ENCODE measurements around the gene OR2F1.

The OR2F1 gene

GRCh38 chr7:143983960-143984359, 29.3 kb downstream of the OR2F1 start:
- 93% methylated on average over 5 of the region's 5 CpGs for WGBS
- H3K4me1 ChIP-seq (ENCODE audit: insufficient read depth, low read length) = no peaks in the 10 kb centered on the region
- no peaks in the 10 kb centered on the region for H3K27me3 ChIP-seq (ENCODE audit: insufficient read depth, low read length)
- H3K36me3 ChIP-seq (ENCODE audit: insufficient read depth, low read length) = no peaks in the 10 kb centered on the region
- 0 out of 2 replicates have a peak, but pooled peaks cover 6% of the 10 kb centered on the region for H3K9me3 ChIP-seq (ENCODE audit: insufficient read depth, low read depth, low read length)
- no peak overlapping the region for H3K4me3 ChIP-seq (ENCODE audit: low read length)
- H3K9ac ChIP-seq (ENCODE audit: low read depth, low read length) = no peak overlapping the region
- H3K27ac ChIP-seq (ENCODE audit: low read depth, low read length) = no peak overlapping the region

- Histone ChIP-seq H3K27ac (ENCODE audit: low read depth, low read length) (no peak overlapping the region), H3K4me3 (ENCODE audit: low read length) (no peak overlapping the region), H3K36me3 (ENCODE audit: insufficient read depth, low read length) (no peaks in the 10 kb centered on the region), H3K9me3 (ENCODE audit: insufficient read depth, low read depth, low read length) (peaks cover 21% of the 10 kb centered on the region), H3K4me1 (ENCODE audit: insufficient read depth, low read length) (no peaks in the 10 kb centered on the region), H3K27me3 (ENCODE audit: insufficient read depth, low read length) (no peaks in the 10 kb centered on the region), H3K9ac (ENCODE audit: low read depth, low read length) (no peak overlapping the region)
Observed at GRCh38 chr7:143987513-143987912, 32.9 kb downstream of the OR2F1 start.

GRCh38 chr7:143988976-143989745, 34.5 kb downstream of the OR2F1 start:
- no peak overlapping the region for H3K27ac ChIP-seq (ENCODE audit: low read depth, low read length)

GRCh38 chr7:143992670-143993069, 38.0 kb downstream of the OR2F1 start:
- Histone ChIP-seq H3K36me3 (ENCODE audit: insufficient read depth, low read length) (no peaks in the 10 kb centered on the region), H3K9me3 (ENCODE audit: insufficient read depth, low read depth, low read length) (peaks cover 21% of the 10 kb centered on the region), H3K27ac (ENCODE audit: low read depth, low read length) (no peak overlapping the region), H3K4me3 (ENCODE audit: low read length) (no peak overlapping the region), H3K9ac (ENCODE audit: low read depth, low read length) (no peak overlapping the region), H3K4me1 (ENCODE audit: insufficient read depth, low read length) (no peaks in the 10 kb centered on the region), H3K27me3 (ENCODE audit: insufficient read depth, low read length) (no peaks in the 10 kb centered on the region)

More at GRCh38 chr7:143988976-143989745, 34.5 kb downstream of the OR2F1 start:
- no peaks in the 10 kb centered on the region for H3K27me3 ChIP-seq (ENCODE audit: insufficient read depth, low read length)
- no peaks in the 10 kb centered on the region for H3K36me3 ChIP-seq (ENCODE audit: insufficient read depth, low read length)
- 95% methylated on average over 5 of the region's 5 CpGs for WGBS
- no peak overlapping the region for H3K4me3 ChIP-seq (ENCODE audit: low read length)
- peaks cover 21% of the 10 kb centered on the region for H3K9me3 ChIP-seq (ENCODE audit: insufficient read depth, low read depth, low read length)
- no peaks in the 10 kb centered on the region for H3K4me1 ChIP-seq (ENCODE audit: insufficient read depth, low read length)
- no peak overlapping the region for H3K9ac ChIP-seq (ENCODE audit: low read depth, low read length)

GRCh38 chr7:143993924-143994323, 39.3 kb downstream of the OR2F1 start:
- no peaks in the 10 kb centered on the region for H3K4me1 ChIP-seq (ENCODE audit: insufficient read depth, low read length)
- H3K36me3 ChIP-seq (ENCODE audit: insufficient read depth, low read length) = no peaks in the 10 kb centered on the region
- H3K27ac ChIP-seq (ENCODE audit: low read depth, low read length) = no peak overlapping the region
- no peaks in the 10 kb centered on the region for H3K27me3 ChIP-seq (ENCODE audit: insufficient read depth, low read length)
- peaks cover 16% of the 10 kb centered on the region for H3K9me3 ChIP-seq (ENCODE audit: insufficient read depth, low read depth, low read length)
- H3K9ac ChIP-seq (ENCODE audit: low read depth, low read length) = no peak overlapping the region
- WGBS = 97% methylated on average over 2 of the region's 3 CpGs
- H3K4me3 ChIP-seq (ENCODE audit: low read length) = no peak overlapping the region

GRCh38 chr7:144000020-144000419, 45.4 kb downstream of the OR2F1 start, which contains the start of gene OR6B1:
TSS of gene OR6B1 (plus strand) at chr7:144000320. CDS start at chr7:144003997, 3,677 bp downstream.
- H3K27me3 ChIP-seq (ENCODE audit: insufficient read depth, low read length) = no peaks in the 10 kb centered on the region
- H3K4me3 ChIP-seq (ENCODE audit: low read length) = no peak within 1 kb of the TSS
- WGBS = 91% methylated on average over 4 of the region's 4 CpGs
- no peaks in the 10 kb centered on the region for H3K9me3 ChIP-seq (ENCODE audit: insufficient read depth, low read depth, low read length)
- H3K4me1 ChIP-seq (ENCODE audit: insufficient read depth, low read length) = no peaks in the 10 kb centered on the region
- no peak within 1 kb of the TSS for H3K27ac ChIP-seq (ENCODE audit: low read depth, low read length)
- no peak within 1 kb of the TSS for H3K9ac ChIP-seq (ENCODE audit: low read depth, low read length)
- no peaks in the 10 kb centered on the region for H3K36me3 ChIP-seq (ENCODE audit: insufficient read depth, low read length)

- Histone ChIP-seq H3K4me3 (ENCODE audit: low read length) (no peak overlapping the region), H3K4me1 (ENCODE audit: insufficient read depth, low read length) (no peaks in the 10 kb centered on the region), H3K27me3 (ENCODE audit: insufficient read depth, low read length) (no peaks in the 10 kb centered on the region), H3K9me3 (ENCODE audit: insufficient read depth, low read depth, low read length) (no peaks in the 10 kb centered on the region), H3K9ac (ENCODE audit: low read depth, low read length) (no peak overlapping the region), H3K27ac (ENCODE audit: low read depth, low read length) (no peak overlapping the region), H3K36me3 (ENCODE audit: insufficient read depth, low read length) (no peaks in the 10 kb centered on the region)
- WGBS = 87% methylated on average over 3 of the region's 3 CpGs
Observed at GRCh38 chr7:144001543-144001942, 46.9 kb downstream of the OR2F1 start.

- Histone ChIP-seq H3K4me3 (ENCODE audit: low read length) (no peak overlapping the region), H3K27ac (ENCODE audit: low read depth, low read length) (no peak overlapping the region), H3K9me3 (ENCODE audit: insufficient read depth, low read depth, low read length) (peaks cover 16% of the 10 kb centered on the region), H3K9ac (ENCODE audit: low read depth, low read length) (no peak overlapping the region), H3K4me1 (ENCODE audit: insufficient read depth, low read length) (no peaks in the 10 kb centered on the region), H3K27me3 (ENCODE audit: insufficient read depth, low read length) (no peaks in the 10 kb centered on the region), H3K36me3 (ENCODE audit: insufficient read depth, low read length) (no peaks in the 10 kb centered on the region)
- WGBS = 89% methylated on average over 5 of the region's 5 CpGs
Observed at GRCh38 chr7:144004703-144005102, 50.1 kb downstream of the OR2F1 start.

GRCh38 chr7:144006029-144006691, 51.5 kb downstream of the OR2F1 start:
- 94% methylated on average over 1 of the region's 1 CpG for WGBS
- H3K9ac ChIP-seq (ENCODE audit: low read depth, low read length) = no peak overlapping the region
- no peak overlapping the region for H3K4me3 ChIP-seq (ENCODE audit: low read length)
- H3K27ac ChIP-seq (ENCODE audit: low read depth, low read length) = no peak overlapping the region
- no peaks in the 10 kb centered on the region for H3K27me3 ChIP-seq (ENCODE audit: insufficient read depth, low read length)
- no peaks in the 10 kb centered on the region for H3K4me1 ChIP-seq (ENCODE audit: insufficient read depth, low read length)
- H3K36me3 ChIP-seq (ENCODE audit: insufficient read depth, low read length) = no peaks in the 10 kb centered on the region
- peaks cover 16% of the 10 kb centered on the region for H3K9me3 ChIP-seq (ENCODE audit: insufficient read depth, low read depth, low read length)

GRCh38 chr7:144006692-144007042, 52.0 kb downstream of the OR2F1 start:
- no peaks in the 10 kb centered on the region for H3K36me3 ChIP-seq (ENCODE audit: insufficient read depth, low read length)
- peaks cover 16% of the 10 kb centered on the region for H3K9me3 ChIP-seq (ENCODE audit: insufficient read depth, low read depth, low read length)
- 100% methylated on average over 1 of the region's 1 CpG for WGBS
- H3K27ac ChIP-seq (ENCODE audit: low read depth, low read length) = no peak overlapping the region
- H3K27me3 ChIP-seq (ENCODE audit: insufficient read depth, low read length) = no peaks in the 10 kb centered on the region
- no peak overlapping the region for H3K4me3 ChIP-seq (ENCODE audit: low read length)
- H3K9ac ChIP-seq (ENCODE audit: low read depth, low read length) = no peak overlapping the region
- no peaks in the 10 kb centered on the region for H3K4me1 ChIP-seq (ENCODE audit: insufficient read depth, low read length)

GRCh38 chr7:144009361-144009760, 54.7 kb downstream of the OR2F1 start:
- no peak overlapping the region for H3K4me3 ChIP-seq (ENCODE audit: low read length)
- no peaks in the 10 kb centered on the region for H3K4me1 ChIP-seq (ENCODE audit: insufficient read depth, low read length)
- H3K9ac ChIP-seq (ENCODE audit: low read depth, low read length) = no peak overlapping the region
- 96% methylated on average over 2 of the region's 2 CpGs for WGBS
- H3K36me3 ChIP-seq (ENCODE audit: insufficient read depth, low read length) = no peaks in the 10 kb centered on the region
- no peak overlapping the region for H3K27ac ChIP-seq (ENCODE audit: low read depth, low read length)
- H3K27me3 ChIP-seq (ENCODE audit: insufficient read depth, low read length) = no peaks in the 10 kb centered on the region
- H3K9me3 ChIP-seq (ENCODE audit: insufficient read depth, low read depth, low read length) = peaks cover 16% of the 10 kb centered on the region
